CD4-positive, alpha-beta T cell treated with Interleukin-2 at 100 ng/mL for 4 hours (primary cell): Measurements from ENCODE around the gene FBXL7.

Source experiments
- DNase-seq: peaks from one replicate; pipeline ENCODE4 v3.0.0-alpha.2; 2020; ENCODE audit warnings: low spot score

Gene FBXL7

DNA sequence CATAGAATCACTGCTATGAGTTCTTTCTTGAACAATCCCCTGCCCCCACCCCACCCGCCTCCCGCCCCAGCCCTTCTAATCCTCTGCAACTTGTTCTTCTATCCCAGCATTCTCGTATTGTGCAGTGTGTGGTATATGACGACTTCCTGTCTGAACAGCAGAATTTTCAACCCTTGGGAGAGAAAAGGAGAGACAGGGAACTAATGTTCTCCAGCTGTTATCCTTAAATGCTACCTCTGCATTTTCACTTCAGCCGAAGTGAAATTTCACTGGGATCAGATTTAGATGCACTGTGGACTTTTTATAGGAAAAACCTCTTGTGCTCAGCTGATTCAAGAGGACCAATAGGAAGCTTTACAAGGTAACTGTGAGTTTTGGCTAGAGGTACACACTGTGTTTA, 2.2 kb downstream of the FBXL7 start:
- DNase-seq: no peak

DNA sequence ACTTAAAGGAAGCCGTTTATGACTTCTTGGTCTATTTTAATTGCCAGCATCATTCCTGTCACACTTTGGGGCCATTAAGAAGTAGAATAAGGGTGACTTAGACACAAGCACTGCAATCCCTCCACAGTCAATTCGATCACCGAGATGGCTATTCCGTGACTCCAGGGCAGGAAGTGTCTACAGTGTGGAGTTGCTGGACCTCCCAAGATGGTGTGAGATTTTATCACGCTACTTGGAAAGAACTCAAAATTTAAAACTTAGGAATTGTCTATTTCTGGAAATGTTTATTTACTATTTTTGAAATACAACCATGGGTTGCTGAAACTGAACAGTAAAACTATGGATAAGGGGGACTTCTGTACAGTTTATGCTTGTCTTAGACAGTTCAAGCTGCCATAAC, 6.2 kb downstream of the FBXL7 start:
- DNase-seq: no peak

DNA sequence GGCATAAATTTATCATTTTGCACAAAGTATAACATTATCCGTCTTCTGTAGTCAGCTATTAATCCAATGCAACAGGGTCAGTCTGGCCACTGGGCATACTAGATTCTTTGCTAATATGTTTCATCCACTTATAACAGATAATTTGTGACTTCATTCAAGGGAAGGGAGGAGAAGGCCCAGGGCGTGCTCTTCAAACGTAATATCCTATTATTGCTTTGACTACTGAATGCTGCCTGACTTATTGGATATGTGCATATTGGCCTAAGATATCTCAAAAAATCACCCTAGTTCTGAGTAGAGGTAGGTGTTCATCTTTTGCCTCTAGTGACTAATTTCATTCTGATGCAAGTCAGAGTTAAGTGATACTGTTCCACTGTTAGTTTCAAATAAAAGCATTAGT, 6.9 kb downstream of the FBXL7 start:
- DNase-seq: no peak

GRCh38 chr5:15510092-15510491, 10.1 kb downstream of the FBXL7 start:
- no peak for DNase-seq

DNA sequence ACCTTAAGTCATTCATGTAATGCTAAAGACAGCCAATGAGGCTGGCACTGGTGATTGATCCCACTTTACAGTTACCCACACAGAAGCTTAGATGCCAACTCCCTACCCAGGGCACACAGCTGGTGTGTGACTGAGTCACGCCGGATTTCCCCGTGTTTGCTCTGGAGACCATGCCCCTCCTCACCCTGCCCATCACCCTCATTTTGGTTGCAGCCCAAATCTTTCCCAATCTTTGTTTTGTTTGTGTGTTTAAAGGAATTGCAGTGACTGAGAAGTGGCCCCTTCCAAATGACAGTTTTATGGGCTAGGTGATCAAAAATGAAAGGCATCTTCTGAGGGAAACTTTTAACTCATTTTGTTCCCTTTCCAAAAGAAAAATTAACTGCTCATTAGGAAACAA, 10.9 kb downstream of the FBXL7 start:
- DNase-seq: no peak

DNA sequence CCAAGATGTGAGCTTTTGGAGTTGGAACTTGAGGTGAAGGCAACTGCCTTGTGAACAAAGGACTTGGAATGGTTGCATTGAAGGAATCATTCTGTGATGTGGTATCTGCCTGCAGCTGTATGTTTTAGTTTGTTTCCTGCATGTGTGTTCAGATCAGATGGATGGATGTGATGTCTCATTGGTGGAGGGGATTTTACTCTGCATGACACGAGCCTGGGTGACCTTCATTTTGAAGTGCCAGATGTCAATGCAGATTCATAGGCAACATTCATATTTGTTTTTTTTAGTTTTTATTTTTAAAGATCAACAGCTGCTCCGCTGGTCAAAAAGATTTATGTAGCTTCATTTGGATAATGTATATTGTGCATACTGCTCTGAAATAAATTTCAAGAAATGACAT, 13.5 kb downstream of the FBXL7 start:
- DNase-seq: no peak

GRCh38 chr5:15513911-15514310, 13.9 kb downstream of the FBXL7 start:
- DNase-seq: no peak

DNA sequence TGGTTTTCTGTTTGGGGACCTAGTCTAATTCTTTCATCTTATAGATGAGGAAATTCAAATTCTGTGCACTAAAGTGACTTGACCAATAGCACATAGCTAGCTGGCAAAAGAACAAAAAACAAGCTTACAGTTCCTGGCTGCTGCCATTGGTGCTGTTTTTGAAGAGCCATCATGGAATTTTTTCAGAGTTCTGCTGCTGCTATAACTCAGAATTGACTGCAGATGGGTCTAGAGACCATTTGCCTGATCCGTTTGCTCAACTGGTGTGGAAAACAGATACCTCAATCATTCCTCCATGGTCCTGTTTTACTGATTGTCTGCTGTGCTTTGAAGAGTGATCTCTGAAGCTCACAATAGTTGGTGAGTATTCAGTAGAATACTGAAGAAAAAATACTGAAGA, 15.2 kb downstream of the FBXL7 start:
- DNase-seq: no peak

DNA sequence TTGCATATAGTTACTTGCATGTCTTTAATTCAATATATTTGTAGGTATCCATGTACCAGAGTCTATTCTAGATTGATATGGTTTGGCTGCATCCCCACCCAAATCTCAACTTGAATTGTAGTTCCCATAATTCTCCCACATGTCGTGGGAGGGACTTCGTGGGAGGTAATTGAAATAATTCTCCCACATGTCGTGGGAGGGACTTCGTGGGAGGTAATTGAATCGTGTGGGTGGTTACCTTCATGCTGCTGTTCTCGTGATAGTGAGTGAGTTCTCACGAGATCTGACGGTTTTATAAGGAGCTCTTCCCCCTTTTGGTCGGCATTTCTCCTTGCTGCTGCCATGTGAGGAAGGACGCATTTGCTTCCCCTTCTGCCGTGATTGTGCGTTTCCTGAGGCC, 16.5 kb downstream of the FBXL7 start:
- no peak for DNase-seq

DNA sequence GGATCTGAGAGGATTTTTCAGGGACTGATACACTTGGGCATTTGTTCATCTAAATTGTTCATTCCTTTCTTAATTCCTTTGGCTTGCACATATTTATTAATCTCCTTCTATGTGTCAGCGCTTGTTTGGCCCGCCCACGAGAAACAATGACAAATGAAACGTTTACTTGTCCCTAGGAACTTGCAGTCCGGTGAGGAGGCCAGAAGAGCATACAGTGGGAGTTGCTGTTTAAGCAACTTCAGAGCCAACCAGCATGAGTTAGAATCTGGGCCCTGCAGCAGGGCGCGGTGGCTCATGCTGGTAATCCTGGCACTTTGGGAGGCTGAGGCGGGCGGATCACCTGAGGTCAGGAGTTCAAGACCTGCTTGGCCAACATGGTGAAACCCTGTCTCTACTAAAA, 18.8 kb downstream of the FBXL7 start:
- DNase-seq: no peak

DNA sequence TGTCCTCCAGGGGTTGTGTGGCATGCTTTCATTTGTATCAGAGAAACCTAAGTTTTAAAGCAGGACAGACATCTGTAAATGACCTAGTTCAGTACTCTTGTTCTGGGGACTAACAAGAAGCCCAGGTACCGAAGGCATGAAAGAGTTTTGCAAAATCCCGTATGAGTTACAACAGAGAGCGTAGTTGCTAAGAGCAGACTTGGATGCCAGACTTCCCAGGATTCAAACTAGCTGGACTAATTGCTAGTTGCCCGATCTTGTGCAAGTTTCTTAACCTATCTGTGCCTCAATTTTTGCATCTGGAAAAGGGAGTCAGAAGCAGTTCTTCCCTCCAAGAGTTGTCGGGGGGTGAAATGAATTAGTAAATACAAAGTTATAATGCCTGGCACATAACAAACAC, 20.9 kb downstream of the FBXL7 start:
- DNase-seq: no peak

DNA sequence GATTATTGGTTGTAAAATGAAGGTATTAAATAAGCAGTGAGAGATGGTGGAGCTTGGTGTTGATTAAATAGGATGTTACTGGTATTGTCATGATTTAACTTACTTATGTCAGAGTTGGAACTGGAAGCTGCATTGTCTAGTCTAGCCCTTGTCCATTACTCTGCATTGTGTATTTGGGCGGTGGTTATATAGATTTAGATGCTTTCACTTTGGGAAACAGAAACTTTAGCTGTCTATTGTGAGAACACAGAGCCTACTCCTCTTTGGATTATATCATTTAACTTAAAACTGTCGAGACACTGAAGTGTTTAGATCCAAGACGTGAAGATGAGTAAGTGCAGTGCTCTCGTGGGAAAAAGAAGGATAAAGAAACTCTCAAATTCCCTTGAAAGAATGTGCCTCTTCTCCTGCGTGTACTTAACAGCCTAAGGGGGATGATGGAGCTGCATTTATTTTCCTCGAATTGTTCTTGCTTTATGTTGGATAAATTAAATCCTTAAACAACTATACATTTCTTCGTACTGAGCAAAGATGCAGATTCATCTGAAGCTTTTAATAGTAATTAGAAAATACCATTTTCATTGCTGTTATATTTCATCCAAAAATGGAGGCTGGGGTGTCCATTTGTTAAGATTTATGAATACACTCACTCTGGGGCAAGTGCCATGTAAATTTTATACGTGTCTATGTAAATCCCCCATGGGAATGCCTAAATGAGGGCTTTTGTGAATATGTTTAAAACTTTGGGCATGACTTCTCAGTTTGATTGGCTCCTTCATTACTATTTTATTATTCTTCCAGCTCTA, 21.6 kb downstream of the FBXL7 start:
- DNase-seq: no peak

- no peak for DNase-seq
These were observed 22.2 kb downstream of the FBXL7 start for GRCh38 chr5:15522187-15522520.

DNA sequence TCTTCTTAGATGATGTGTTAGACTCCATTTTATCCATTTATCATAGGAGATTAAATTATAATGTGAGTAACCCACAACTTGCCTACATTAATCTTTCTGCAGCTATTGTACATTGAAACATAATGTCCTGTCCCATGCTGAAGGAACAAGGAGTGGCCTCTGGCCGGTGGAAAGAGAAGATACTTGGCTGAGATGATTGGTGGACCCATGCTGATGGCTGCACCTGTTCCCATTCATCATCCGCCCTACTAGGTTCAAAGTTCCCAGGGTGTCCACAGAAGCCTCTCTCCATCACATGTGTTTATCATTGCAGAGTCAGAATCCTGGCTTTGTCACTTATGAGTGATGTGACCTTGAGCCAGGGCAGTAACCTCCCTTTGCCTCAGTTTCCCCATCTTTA, 24.7 kb downstream of the FBXL7 start:
- no peak for DNase-seq

GRCh38 chr5:15525703-15526275, 25.8 kb downstream of the FBXL7 start:
- no peak for DNase-seq

- no peak for DNase-seq
These were observed 26.4 kb downstream of the FBXL7 start for GRCh38 chr5:15526413-15526812.

DNA sequence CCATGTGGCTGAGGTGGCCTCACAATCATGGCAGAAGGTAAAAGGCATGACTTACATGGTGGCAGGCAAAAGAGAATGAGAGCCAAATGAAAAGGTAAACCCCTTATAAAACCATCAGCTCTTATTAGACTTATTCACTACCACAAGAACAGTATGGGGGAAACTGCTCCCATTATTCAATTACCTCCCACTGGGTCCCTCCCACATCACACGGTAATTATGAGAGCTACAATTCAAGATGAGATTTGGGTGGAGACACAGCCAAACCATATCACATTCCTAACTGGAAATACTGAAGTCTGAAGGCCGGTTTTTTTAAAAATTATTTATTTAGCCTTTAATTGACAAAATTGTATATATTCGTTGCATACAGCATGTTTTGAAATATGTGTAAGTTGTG, 28.5 kb downstream of the FBXL7 start:
- DNase-seq: no peak

- DNase-seq: no peak
These were observed 29.0 kb downstream of the FBXL7 start for GRCh38 chr5:15529013-15529412.

GRCh38 chr5:15529821-15530220, 29.8 kb downstream of the FBXL7 start:
- no peak for DNase-seq

GRCh38 chr5:15533129-15533893, 33.3 kb downstream of the FBXL7 start:
- no peak for DNase-seq

DNA sequence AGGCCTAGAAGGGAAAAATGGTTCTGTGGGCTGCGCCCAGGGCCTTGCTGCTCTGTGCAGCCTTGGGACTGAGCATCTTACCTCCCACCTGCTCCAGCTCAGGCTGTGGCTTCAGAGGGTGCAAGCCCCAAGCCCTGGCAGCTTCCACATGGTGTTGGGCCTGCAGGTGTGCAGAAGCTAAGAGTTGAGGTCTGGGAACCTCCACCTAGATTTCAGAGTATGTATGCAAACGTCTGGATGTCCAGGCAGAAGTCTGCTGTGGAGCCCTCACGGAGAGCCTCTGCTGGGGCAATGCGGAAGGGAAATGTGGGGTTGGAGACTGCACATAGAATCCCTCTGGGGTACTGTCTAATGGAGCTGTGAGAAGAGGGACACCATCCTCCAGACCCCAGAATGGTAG, 36.0 kb downstream of the FBXL7 start:
- DNase-seq: no peak

DNA sequence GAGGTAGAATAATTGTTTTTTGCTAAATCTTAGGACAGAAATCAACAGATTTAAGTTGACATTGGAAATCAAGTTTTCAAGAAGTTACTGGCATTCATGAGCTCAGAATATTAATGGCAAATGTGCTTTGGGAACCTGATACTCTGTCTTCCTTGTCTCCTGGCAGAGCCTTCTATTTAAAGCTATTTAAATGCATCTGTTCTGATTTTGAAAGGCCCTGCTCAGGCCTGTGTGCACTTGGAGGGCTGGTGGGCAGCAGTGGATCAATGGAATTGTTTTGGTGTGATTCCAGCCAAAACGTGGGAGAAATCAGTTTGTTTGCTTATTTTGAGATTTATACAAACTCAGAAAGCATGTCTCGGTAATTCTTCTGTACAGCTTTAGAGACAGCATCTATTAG, 38.5 kb downstream of the FBXL7 start:
- no peak for DNase-seq

DNA sequence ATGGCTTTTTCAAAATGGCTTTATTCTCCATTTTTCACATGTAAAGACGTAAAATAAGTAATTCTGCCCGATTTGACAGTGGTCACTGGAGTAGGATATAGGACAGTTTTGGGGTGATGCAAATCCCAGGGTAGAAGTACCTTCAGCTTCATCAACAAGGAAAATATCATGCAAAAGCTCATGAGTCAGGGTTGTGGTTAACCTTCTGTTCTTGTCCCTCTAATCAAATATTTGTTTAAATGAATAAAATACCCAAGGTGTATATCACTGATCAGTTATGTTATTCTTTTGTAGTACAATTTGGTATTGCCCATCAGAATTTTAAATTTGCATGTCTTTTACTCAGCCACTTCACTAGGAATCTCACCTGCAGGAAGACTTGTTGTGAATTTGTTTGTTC, 40.0 kb downstream of the FBXL7 start:
- DNase-seq: no peak

GRCh38 chr5:15544039-15544438, 44.1 kb downstream of the FBXL7 start:
- no peak for DNase-seq
